ENCODE results near the gene PRPS1.
"Not testable (repeated sequence)": the region's sequence is repeated elsewhere in the genome, so short reads cannot be mapped to it uniquely, and the experiment has no call there.

PRPS1 gene

GRCh38 chrX:107675823-107676555 lies 47.7 kb downstream of the PRPS1 start:
- no peak for DNase-seq

DNA sequence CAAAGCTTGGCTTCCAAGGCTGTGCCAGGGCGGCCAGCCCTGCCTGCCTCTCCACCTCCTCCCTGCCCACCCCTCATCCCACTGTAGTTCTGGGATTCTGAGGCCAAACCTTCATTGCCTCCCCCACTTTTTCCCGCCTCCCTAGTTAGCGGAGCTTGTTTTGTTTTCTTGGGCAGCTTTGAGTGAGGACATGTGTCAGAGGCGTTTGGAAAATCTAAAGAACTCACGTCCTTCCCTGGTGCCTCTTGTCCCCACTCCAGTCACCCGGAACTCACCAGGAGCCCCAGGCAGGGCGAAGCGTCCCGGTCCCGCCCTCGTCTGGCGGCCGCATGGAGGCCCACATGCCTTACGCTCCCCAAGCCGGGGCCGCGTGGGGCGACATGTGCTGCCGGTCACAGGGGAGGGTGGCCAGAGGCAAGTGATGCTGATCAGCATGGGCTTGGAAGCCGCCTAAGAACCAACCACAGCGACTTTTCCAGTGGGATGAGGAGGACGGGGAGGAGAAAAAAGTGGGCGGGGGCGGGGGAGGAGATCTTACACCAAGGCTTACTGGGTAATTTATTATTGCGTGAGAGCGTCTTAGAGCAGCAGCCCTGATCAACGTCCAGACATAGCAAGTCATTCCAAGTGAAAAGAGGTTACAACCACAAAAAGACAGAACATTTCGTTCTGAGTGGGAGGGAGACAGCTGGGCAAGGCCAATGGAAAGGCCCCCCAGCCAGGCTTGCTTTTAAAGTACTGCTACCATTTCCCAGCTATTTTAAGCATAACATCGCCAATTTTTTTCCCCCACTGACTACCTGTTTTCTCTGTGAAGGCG lies 48.5 kb downstream of the PRPS1 start:
- peak; percentile 12 for DNase-seq

DNA sequence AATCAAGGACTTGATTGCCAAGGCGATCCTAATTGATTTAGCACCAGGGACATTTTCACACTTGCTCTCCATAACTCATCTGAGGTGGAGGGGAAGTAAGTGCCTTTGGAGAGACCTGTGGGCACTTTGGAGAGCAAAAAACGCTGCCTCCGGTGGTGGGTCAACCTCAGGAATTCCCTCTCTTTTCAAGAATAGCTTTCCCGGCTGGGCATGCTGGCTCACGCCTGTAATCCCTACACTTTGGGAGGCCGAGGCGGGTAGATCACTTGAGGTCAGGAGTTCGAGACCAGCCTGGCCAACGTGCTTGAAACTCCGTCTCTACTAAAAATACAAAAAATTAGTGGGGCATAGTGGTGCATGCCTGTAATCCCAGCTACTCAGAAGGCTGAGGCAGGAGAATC lies 49.2 kb downstream of the PRPS1 start:
- DNase-seq = no peak

- no peak for DNase-seq
These were observed 49.6 kb downstream of the PRPS1 start for GRCh38 chrX:107677909-107678308.

DNA sequence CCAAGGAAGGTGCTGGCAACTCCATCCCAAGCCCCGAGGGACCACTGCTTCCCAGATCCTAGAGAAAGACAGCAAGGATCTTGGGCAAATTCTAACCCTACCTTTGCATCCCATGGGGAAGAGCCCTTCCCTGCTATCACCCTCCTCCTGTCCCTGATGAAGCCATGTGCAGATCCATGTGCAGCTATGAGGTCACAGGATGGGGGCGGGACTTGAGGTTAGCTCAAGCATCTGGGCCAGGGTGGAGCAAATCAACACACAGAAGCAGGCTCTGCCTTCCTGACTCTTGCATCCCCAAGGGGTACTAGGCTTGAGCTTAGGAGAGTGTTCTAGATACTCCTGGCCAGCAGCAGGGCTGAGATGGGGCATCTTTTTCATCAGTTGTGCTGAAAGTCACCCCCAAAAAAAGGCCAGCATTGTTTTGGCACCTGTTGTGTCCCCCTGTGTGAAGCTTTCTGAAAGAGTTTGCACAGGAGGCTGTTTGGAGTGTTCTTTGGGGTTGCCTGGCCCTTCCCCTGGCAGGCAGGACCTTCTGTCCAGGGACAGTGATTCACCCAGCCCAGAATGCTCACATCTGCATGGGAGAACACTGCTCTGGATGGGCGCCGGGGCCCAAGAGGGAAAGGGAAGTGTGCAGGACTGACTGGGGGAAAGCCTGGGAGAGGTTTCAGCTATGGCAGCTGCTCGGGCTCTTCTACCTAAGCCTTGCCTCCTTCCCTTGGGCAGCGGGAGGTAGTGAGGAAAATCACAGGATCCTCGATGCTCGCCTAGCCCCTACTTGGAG lies 50.8 kb downstream of the PRPS1 start:
- no peak for DNase-seq

DNA sequence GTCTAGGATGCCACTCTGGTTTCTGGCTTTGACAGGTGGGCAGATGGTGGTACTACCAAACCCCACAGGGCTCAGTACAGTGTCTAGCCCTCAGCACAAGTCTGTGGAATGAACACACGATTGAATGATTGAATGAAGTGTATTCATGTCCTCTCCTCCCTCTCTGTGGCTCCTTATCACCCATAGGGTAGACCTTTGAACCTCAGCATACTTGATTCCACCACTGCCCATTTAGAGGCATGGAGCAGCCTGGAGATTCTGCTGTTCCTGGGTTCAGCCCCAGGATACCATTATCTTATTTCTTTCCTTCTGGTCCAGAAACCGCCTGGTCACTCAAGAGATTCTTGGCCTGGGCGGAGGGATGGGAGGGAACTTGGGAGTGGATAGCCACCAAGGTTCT lies 53.9 kb downstream of the PRPS1 start:
- no peak for DNase-seq

DNA sequence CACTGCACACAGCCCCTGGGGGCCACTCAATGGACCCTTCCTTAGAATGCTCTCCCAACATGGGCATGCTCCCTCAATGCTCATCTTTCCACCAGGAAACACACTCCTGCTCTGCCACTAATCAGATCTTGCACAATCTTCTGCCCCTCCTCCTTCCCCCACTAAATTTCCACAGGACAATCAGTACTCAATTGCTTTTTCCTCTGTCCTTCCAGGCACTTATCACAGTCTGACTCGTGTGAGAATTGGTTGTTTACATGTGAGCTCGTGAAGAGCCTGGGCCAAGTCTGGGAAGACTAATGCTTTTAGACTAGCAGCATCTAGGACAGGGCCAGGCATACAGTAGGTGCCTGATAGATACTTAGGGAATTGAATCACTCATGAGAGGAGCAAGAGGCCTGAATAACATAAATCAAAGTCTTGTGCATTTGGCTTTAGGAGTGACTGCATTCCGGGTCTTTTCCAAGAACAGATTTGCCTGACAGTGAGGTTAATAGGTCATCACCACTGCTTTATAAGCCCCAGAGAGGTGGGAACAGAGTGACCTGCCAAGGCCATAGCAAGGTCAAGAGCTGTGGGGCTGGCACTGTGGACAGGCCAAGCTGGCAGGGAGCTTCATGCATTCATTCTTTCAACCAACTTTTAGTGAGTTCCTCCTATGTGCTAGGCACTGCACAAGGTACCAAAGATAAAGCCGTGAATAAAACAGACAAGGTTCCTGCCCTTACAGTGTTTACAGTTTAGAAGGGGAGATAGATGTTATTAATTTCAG lies 55.0 kb downstream of the PRPS1 start:
- DNase-seq = no peak

DNA sequence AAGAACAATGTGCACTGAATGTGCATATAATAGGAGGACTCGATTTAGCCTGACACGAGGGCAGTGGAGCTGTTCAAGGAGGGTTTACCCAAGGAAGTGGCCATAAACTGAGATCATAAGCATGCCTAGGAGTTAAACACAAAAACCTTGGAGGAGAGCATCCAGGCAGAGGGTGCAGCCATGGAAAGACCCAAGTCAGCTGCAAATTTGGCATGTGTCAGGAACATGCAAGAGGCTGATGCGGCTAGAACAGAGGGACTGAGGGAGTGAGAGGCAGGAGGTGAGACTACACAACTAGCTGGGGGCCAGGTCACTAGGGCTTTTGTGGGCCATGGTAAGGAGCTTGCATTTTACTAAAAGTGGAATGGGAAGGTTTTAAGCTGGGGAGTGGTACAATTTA lies 55.6 kb downstream of the PRPS1 start:
- DNase-seq = no peak

GRCh38 chrX:107684956-107685385 lies 56.7 kb downstream of the PRPS1 start:
- no peak for DNase-seq

GRCh38 chrX:107685586-107685985 lies 57.3 kb downstream of the PRPS1 start:
- DNase-seq = not testable (repeated sequence)

GRCh38 chrX:107686026-107686425 lies 57.7 kb downstream of the PRPS1 start:
- no peak for DNase-seq

GRCh38 chrX:107686792-107687191 lies 58.5 kb downstream of the PRPS1 start:
- DNase-seq = no peak

DNA sequence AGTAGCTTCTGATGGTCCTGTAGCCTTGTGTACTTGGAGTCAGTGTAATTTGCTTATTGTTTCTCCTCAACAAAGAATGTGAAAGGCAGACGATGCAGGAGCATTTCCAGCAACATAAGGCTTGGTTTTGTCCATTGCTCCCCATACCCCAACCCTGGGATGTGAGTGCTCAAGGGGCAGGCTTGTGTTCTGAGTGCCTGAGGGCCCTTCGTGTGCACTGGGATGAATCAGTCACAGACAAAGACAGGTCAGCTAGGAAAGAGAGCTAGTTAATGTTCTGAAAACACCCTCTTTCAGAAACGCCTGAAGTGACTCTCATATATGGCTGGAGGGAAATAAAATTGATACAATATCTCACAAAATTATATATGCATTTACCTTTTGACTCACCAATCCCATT lies 59.1 kb downstream of the PRPS1 start:
- no peak for DNase-seq

DNA sequence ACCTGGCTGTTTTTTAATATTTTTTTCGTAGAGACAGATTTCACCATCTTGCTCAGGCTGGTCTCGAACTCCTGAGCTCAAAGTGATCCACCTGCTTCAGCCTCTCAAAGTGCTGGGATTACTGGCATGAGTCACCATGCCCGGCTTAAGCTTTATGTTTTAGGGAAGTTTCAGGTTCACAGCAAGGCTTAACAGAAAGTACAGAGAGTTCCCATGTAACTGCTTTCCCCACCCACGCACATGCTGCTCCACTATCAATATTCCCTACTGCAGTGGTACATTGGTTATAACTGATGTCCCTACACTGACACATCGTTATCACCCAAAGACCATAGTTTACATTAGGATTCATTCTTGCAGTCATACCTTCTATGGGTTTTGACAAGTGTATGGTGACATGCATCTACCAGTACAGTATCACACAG lies 62.7 kb downstream of the PRPS1 start:
- no peak for DNase-seq

GRCh38 chrX:107699616-107700015 lies 71.3 kb downstream of the PRPS1 start:
- no peak for DNase-seq

DNA sequence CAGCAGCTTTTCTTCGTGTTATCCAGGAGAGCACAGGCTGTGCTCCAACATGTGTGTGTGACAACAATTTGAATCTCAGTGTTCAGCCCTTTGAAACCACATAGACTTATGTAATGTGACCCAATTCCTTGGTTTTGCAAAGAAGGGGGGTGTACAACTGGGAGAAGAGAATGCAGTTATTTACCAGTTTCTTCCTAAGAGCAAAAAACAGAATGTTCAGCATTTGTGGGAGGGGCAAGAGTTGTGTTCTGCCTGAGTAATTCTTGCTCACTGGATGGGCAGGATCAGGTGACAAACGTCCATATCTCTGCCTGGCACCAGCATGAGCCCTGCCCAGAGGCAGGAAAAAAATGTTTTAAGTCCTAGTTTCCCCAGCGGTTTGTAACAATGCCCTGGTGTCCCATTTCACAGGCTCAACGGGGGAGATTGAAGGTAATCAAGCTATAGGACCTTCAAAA lies 72.0 kb downstream of the PRPS1 start:
- DNase-seq = no peak
